ENCODE results near the gene HNF4A.

HNF4A gene

GRCh38 chr20:44445742-44446710, 90.5 kb downstream of the HNF4A start:
- DNase-seq (ENCODE audit: low read depth): no peak

GRCh38 chr20:44447827-44448419, 92.4 kb downstream of the HNF4A start:
- no peak for DNase-seq (ENCODE audit: low read depth)

GRCh38 chr20:44448753-44449546, 93.5 kb downstream of the HNF4A start:
- DNase-seq (ENCODE audit: low read depth): peak; percentile 36

GRCh38 chr20:44449864-44450263, 94.4 kb downstream of the HNF4A start:
- DNase-seq (ENCODE audit: low read depth): no peak

- no peak for DNase-seq (ENCODE audit: low read depth)
Measured at GRCh38 chr20:44450281-44450889, 94.9 kb downstream of the HNF4A start.

GRCh38 chr20:44450903-44451450, 95.5 kb downstream of the HNF4A start:
- no peak for DNase-seq (ENCODE audit: low read depth)

- DNase-seq (ENCODE audit: low read depth): no peak
Measured at GRCh38 chr20:44454306-44454963, 98.9 kb downstream of the HNF4A start.

- DNase-seq (ENCODE audit: low read depth): no peak
Measured at GRCh38 chr20:44455126-44455525, 99.6 kb downstream of the HNF4A start.

- DNase-seq (ENCODE audit: low read depth): no peak
Measured at GRCh38 chr20:44456611-44457010, 101.1 kb downstream of the HNF4A start.

- no peak for DNase-seq (ENCODE audit: low read depth)
Measured at GRCh38 chr20:44457016-44457415, 101.5 kb downstream of the HNF4A start.

GRCh38 chr20:44459271-44459670, 103.8 kb downstream of the HNF4A start:
- no peak for DNase-seq (ENCODE audit: low read depth)

GRCh38 chr20:44460795-44461141, 105.3 kb downstream of the HNF4A start:
- peak; percentile 53 for DNase-seq (ENCODE audit: low read depth)

- no peak for DNase-seq (ENCODE audit: low read depth)
Measured at GRCh38 chr20:44461142-44461802, 105.8 kb downstream of the HNF4A start.

- DNase-seq (ENCODE audit: low read depth): no peak
Measured at GRCh38 chr20:44461803-44462174, 106.3 kb downstream of the HNF4A start.

- DNase-seq (ENCODE audit: low read depth): no peak
Measured at GRCh38 chr20:44463466-44463865, 108.0 kb downstream of the HNF4A start.

GRCh38 chr20:44464514-44464913, 109.0 kb downstream of the HNF4A start:
- DNase-seq (ENCODE audit: low read depth): no peak

GRCh38 chr20:44465001-44465560, 109.6 kb downstream of the HNF4A start:
- DNase-seq (ENCODE audit: low read depth): peak; percentile 39

GRCh38 chr20:44467289-44467883, 111.9 kb downstream of the HNF4A start:
- DNase-seq (ENCODE audit: low read depth): peak; percentile 96

- no peak for DNase-seq (ENCODE audit: low read depth)
Measured at GRCh38 chr20:44468044-44468782, 112.7 kb downstream of the HNF4A start.

Measured in amniotic epithelial cell (primary cell).